ENCODE data around the gene SVOPL. TPM values are rescaled to one million over a fixed set of nuclear protein-coding genes. Genes with fewer than 3 reads are reported as not detected.

SVOPL gene
- polyA plus RNA-seq, 1 of the 3 experiments (the other 2 are of a cell fraction): not detected

DNA sequence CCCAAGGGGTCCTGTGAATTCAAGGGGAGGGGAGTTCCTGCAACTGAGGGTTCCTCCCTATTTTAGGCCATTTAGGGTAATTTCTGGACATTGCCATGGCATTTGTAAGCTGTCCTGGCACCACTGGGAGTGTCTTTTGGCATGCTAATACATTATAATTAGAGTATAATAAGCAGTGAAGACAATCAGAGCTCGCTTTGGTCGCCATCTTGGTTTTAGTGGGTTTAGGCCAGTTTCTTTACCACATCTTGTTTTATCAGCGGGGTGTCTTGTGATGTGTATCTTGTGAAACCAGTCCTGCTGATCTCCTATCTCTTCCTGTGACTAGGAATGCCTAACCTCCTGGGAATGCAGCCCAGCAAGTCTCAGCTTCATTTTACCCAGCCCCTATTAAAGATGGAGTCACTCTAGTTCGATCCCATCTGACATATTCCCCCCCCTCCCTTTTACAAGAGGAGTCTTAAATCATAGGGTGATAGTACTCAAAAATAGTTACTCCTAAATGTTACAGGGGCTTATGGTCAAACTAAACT lies 43.2 kb downstream of the SVOPL start:
- H3K79me2 ChIP-seq (ENCODE audit: insufficient read depth): no peaks in the 10 kb centered on the region
- POLR2A ChIA-PET: no interaction called here
- no peaks in the 10 kb centered on the region for H3K36me3 ChIP-seq (replicated peaks in 1 of 2; ENCODE audit: control insufficient read depth in 1 of 2, insufficient read depth in 2 of 2, low read length in 1 of 2)
- H3K4me2 ChIP-seq: no peak overlapping the region
- whole genome bisulfite sequencing (ENCODE audit: low lambda C conversion rate): 11% methylated on average over 4 of the region's 4 CpGs
- TF ChIP-seq RFX5 (IDR thresholded peaks at IDR 0.05; ENCODE audit: low read length): no peak
- TF ChIP-seq EP300 (IDR thresholded peaks at IDR 0.05; ENCODE audit: borderline replicate concordance in 1 of 2, low read depth in 1 of 2, low read length in 1 of 2): no peak
- TF ChIP-seq, protein P1, sequence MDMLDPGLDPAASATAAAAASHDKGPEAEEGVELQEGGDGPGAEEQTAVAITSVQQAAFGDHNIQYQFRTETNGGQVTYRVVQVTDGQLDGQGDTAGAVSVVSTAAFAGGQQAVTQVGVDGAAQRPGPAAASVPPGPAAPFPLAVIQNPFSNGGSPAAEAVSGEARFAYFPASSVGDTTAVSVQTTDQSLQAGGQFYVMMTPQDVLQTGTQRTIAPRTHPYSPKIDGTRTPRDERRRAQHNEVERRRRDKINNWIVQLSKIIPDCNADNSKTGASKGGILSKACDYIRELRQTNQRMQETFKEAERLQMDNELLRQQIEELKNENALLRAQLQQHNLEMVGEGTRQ (IDR thresholded peaks at IDR 0.05; ENCODE audit: borderline replicate concordance, low read depth, low read length): no peak
- no peak for TF ChIP-seq MEF2A (IDR thresholded peaks at IDR 0.05; ENCODE audit: borderline replicate concordance, low read depth)
- TF ChIP-seq, protein P2, sequence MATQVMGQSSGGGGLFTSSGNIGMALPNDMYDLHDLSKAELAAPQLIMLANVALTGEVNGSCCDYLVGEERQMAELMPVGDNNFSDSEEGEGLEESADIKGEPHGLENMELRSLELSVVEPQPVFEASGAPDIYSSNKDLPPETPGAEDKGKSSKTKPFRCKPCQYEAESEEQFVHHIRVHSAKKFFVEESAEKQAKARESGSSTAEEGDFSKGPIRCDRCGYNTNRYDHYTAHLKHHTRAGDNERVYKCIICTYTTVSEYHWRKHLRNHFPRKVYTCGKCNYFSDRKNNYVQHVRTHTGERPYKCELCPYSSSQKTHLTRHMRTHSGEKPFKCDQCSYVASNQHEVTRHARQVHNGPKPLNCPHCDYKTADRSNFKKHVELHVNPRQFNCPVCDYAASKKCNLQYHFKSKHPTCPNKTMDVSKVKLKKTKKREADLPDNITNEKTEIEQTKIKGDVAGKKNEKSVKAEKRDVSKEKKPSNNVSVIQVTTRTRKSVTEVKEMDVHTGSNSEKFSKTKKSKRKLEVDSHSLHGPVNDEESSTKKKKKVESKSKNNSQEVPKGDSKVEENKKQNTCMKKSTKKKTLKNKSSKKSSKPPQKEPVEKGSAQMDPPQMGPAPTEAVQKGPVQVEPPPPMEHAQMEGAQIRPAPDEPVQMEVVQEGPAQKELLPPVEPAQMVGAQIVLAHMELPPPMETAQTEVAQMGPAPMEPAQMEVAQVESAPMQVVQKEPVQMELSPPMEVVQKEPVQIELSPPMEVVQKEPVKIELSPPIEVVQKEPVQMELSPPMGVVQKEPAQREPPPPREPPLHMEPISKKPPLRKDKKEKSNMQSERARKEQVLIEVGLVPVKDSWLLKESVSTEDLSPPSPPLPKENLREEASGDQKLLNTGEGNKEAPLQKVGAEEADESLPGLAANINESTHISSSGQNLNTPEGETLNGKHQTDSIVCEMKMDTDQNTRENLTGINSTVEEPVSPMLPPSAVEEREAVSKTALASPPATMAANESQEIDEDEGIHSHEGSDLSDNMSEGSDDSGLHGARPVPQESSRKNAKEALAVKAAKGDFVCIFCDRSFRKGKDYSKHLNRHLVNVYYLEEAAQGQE (IDR thresholded peaks at IDR 0.05; ENCODE audit: low read depth, low read length): no peak
- peaks cover 6% of the 10 kb centered on the region; the same call in 1 of the 2 replicates for H3K9me3 ChIP-seq
- CTCF ChIA-PET: interaction anchor here (0.7 to 1.2 kb wide), 3 partner anchors 11 to 496 kb away, joined by 3 read pairs; no protein-coding TSS in a partner anchor
- no peaks in the 10 kb centered on the region for H3K9me2 ChIP-seq
- no peaks in the 10 kb centered on the region for H3K27me3 ChIP-seq (ENCODE audit: insufficient read depth)
- H3K4me3 ChIP-seq (ENCODE audit: low read depth in 2 of 2, low read length in 1 of 2): no peak overlapping the region
- no peak for DNase-seq
- no peak overlapping the region for H2AFZ ChIP-seq (ENCODE audit: low read depth)
- no peaks in the 10 kb centered on the region for H3F3A ChIP-seq (replicated peaks; ENCODE audit: insufficient read depth)
- no peaks in the 10 kb centered on the region for H4K20me1 ChIP-seq (ENCODE audit: insufficient read depth)
- H3K27ac ChIP-seq (ENCODE audit: low read depth in 2 of 2, low read length in 1 of 2): no peak overlapping the region
- peaks cover 0 to 25% of the 10 kb centered on the region in 2 experiments; a peak in 2 of 4 replicates for H3K4me1 ChIP-seq (ENCODE audit: control insufficient read depth in 1 of 2, insufficient read depth in 2 of 2, low read depth in 1 of 2, low read length in 1 of 2)
- no peak overlapping the region for H3K9ac ChIP-seq

DNA sequence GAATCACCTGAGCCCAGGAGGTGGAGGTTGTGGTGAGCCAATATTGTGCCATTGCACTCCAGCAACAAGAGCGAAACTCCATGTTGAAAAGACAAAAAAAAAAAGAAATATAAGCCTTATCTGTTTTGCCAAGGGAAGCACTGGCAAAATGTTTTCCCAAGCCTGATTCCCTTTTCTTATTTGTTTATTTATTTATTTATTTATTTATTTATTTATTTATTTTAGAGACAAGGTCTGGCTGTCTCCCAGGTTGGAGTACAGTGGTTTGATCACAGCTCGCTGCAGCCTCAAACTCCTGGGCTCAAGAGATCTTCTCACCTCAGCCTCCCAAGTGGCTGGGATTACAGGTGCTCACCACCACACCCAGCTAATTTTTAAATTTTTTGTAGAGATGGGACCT lies 44.2 kb downstream of the SVOPL start:
- ChIA-PET CTCF (interaction anchor here (1.1 kb wide), 1 partner anchor 14 kb away, joined by 3 read pairs; no protein-coding TSS in a partner anchor), POLR2A (no interaction called here)

More for the DNA sequence above, 44.2 kb downstream of the SVOPL start:
- Histone ChIP-seq H3K4me1 (ENCODE audit: control insufficient read depth in 1 of 2, insufficient read depth in 2 of 2, low read depth in 1 of 2, low read length in 1 of 2) (peaks cover 0 to 15% of the 10 kb centered on the region in 2 experiments; a peak in 2 of 4 replicates), H3K4me3 (ENCODE audit: low read depth in 2 of 2, low read length in 1 of 2) (no peak overlapping the region), H3K36me3 (replicated peaks in 1 of 2; ENCODE audit: control insufficient read depth in 1 of 2, insufficient read depth in 2 of 2, low read length in 1 of 2) (no peaks in the 10 kb centered on the region), H3K27ac (ENCODE audit: low read depth in 2 of 2, low read length in 1 of 2) (no peak overlapping the region), H3K9ac (no peak overlapping the region), H3F3A (replicated peaks; ENCODE audit: insufficient read depth) (no peaks in the 10 kb centered on the region), H3K27me3 (ENCODE audit: insufficient read depth) (no peaks in the 10 kb centered on the region), H4K20me1 (ENCODE audit: insufficient read depth) (no peaks in the 10 kb centered on the region), H3K9me2 (no peaks in the 10 kb centered on the region), H3K79me2 (ENCODE audit: insufficient read depth) (no peaks in the 10 kb centered on the region), H3K4me2 (no peak overlapping the region), H3K9me3 (peaks cover 6% of the 10 kb centered on the region; the same call in 1 of the 2 replicates), H2AFZ (ENCODE audit: low read depth) (no peak overlapping the region)
- WGBS (ENCODE audit: low lambda C conversion rate): 19% methylated on average over 2 of the region's 2 CpGs
- DNase-seq: no peak
- TF ChIP-seq FOSL2 (IDR thresholded peaks at IDR 0.05; ENCODE audit: borderline replicate concordance, low read depth) (no peak), MXI1 (IDR thresholded peaks at IDR 0.05; ENCODE audit: low read depth, low read length) (no peak)
